ENCODE results near the gene DRD3.

Gene DRD3

GRCh38 chr3:114115143-114115542 is 63.7 kb downstream of the DRD3 start:
- no peak for DNase-seq

DNA sequence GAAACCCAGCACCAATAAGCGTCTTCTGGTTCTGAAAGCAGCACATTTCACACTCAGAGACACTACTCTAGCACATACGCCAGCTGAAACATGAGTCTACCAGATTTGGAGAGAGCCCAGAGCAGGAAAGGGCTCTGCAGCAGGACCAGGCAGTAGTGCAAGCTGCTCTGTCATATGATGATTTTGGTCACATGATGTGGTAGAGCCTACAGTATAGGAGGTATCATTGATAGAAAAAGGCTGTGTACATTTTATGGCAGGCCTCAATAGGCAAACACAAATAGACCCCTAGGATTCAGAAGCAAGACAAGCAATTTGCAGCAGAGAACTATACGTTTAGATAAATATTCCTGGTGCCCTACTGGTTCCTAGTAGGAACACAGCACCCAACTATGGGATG is 64.1 kb downstream of the DRD3 start:
- no peak for DNase-seq

- no peak for DNase-seq
These were observed 66.2 kb downstream of the DRD3 start for GRCh38 chr3:114112696-114113095.

GRCh38 chr3:114111060-114111770 is 67.6 kb downstream of the DRD3 start:
- DNase-seq = no peak

- no peak for DNase-seq
These were observed 68.4 kb downstream of the DRD3 start for GRCh38 chr3:114110439-114110838.

GRCh38 chr3:114108137-114108536 is 70.7 kb downstream of the DRD3 start:
- DNase-seq = no peak

DNA sequence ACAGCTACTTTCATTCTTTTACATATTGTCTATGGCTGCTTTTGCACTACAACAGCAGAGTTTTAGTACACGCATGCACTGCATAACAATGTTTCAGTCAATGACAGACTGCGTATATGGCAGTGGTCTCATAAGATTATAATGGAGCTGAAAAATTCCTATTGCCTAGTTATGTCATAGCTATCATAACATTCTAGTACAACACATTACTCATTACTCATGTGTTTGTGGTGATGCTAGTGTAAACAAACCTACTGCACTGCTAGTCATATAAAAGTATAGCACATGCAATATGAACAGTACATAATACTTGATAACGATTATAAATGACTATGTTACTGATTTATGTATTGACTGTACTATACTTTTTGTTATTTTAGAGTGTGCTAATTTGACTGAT is 74.4 kb downstream of the DRD3 start:
- DNase-seq = no peak

GRCh38 chr3:114103858-114104257 is 75.0 kb downstream of the DRD3 start:
- DNase-seq = no peak

DNA sequence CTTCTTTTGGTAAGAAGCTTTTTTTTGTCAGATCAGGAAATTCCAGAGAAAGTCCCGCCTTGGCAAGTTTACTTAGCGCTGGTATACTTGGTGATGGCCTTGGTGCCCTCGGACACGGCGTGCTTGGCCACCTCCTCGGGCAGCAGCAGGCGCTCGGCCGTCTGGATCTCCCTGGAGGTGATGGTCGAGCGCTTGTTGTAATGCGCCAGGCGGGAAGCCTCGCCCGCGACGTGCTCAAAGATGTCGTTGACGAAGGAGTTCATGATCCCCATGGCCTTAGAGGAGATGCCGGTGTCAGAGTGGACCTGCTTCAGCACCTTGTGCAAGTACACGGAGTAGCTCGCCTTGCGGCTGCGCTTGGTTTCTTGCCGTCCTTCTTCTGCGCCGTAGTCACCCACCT is 75.7 kb downstream of the DRD3 start:
- no peak for DNase-seq

- no peak for DNase-seq
These were observed 77.8 kb downstream of the DRD3 start for GRCh38 chr3:114101101-114101500.

GRCh38 chr3:114095796-114096195 is 83.1 kb downstream of the DRD3 start:
- DNase-seq = no peak

DNA sequence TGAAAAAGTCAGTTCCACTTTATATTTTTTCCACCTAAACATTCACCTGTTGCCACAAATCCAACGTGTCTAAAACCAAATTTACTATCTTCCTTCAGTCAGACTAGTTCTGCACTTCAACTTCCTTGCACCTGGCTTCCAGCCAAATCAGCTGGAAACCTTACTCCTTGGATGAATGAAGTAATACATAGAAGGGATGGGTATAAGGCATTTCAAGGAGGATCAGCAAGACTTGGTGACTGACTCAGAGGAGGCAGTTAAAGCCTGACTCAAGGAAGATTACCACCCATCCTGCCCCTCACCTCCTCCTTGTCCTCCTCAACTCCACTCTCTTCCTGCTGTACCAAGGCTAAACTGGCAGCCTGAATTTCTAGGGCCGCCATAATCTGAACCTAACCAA is 85.3 kb downstream of the DRD3 start:
- peak; percentile 8 for DNase-seq

GRCh38 chr3:114093016-114093380 is 85.9 kb downstream of the DRD3 start:
- DNase-seq = no peak

DNA sequence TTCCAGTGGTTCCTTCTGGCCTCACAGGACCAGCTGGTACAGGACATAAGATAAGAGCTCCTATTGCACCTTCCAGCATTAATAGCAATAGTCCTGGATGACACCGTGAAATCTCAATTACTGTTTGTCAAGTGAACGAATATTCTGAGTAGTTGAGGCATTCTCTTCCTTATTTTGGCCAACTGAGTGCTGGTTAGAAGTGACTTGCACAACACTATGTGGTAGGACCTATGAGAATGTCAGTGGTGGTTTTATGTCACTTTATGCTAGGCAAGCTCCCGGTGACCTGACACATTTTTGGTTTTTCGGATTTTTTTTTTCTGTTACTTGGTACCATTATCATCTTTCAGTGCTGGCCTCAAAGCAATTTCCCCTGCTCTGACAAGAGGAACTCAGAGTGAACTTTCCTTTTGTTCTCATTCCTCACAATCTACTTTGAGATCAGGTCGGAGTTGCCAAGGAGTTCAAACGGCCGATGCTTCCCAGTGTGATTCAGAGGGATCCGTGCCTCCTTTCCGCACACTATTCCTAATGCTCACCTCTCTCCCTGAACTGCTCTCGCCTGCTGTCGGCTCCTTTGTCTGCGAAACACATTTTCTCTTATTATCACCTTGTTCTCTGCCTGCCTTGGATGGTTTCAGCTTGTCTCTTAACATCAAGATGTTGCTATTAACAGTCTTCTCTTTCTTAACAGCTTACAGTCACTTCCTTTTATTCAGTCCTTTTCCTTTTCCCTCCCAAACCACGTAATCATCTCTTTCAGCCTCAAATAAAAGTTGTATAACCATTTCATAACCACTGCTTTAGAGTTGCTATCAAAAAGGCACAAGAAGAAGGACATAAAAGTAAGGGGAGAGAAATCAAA is 86.5 kb downstream of the DRD3 start:
- DNase-seq = no peak

GRCh38 chr3:114089675-114090074 is 89.2 kb downstream of the DRD3 start:
- DNase-seq = no peak

DNA sequence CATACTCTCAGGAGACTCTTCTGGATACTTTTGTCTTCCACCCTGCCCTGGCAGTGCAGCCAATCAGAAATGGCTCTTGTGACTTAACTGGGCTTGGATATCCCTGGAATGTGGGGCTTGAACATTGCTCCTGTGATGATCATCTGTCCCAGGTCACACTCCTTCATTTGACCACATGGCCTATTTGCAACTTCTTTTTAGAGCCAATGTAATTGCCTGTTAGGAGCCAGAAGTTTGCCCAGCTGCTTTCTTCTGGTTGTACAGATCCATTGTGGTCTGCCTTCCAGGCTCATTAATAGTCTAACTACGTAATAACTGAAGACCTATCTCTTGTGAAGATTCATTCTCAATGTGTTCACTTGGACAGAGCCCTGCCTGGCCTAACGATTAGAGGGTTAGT is 92.5 kb downstream of the DRD3 start:
- no peak for DNase-seq

- no peak for DNase-seq
These were observed 95.7 kb downstream of the DRD3 start for GRCh38 chr3:114083112-114083511.

DNA sequence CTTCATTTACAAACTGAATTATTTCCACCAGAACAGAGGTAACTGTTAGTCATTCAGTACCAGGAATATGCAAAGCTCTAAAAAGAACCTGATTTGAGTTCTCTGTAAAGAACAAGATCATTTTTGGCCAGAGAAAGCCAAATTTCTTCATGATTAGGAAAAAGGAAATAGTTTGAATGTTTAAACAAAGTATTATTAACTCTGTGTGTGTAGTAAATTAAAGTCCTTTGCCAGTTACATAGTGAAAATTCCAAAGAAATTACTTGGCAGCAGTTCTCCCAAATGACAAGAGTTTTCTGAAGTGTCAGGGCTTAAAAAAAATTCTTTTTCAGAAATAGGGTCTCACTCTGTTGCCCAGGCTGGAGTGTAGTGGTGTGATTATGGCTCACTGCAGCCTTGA is 97.8 kb downstream of the DRD3 start:
- DNase-seq = no peak

- DNase-seq = no peak
These were observed 98.7 kb downstream of the DRD3 start for GRCh38 chr3:114080201-114080600.

- DNase-seq = no peak
These were observed 99.1 kb downstream of the DRD3 start for GRCh38 chr3:114079761-114080160.

- no peak for DNase-seq
These were observed 100.7 kb downstream of the DRD3 start for GRCh38 chr3:114078126-114078525.

All from NCI-H1105 treated with DMSO at 0.1 percent for 48 hours (cell line).